CD4-positive, alpha-beta T cell treated with Interleukin-12 subunit alpha and Interleukin-12 subunit beta, for 1 hour (primary cell): Measurements from ENCODE around the gene KLF6.
"Not testable (repeated sequence)": the region's sequence is repeated elsewhere in the genome, so short reads cannot be mapped to it uniquely, and the experiment has no call there.

Experiments used
- DNase-seq: peaks from one replicate; pipeline ENCODE4 v3.0.0-alpha.2; 2020

Gene KLF6

GRCh38 chr10:3755440-3756359, 29.3 kb downstream of the KLF6 start:
- DNase-seq: no peak

GRCh38 chr10:3754727-3755439, 30.1 kb downstream of the KLF6 start:
- DNase-seq: no peak

- DNase-seq: no peak
Observed at GRCh38 chr10:3750854-3751253, 34.2 kb downstream of the KLF6 start.

DNA sequence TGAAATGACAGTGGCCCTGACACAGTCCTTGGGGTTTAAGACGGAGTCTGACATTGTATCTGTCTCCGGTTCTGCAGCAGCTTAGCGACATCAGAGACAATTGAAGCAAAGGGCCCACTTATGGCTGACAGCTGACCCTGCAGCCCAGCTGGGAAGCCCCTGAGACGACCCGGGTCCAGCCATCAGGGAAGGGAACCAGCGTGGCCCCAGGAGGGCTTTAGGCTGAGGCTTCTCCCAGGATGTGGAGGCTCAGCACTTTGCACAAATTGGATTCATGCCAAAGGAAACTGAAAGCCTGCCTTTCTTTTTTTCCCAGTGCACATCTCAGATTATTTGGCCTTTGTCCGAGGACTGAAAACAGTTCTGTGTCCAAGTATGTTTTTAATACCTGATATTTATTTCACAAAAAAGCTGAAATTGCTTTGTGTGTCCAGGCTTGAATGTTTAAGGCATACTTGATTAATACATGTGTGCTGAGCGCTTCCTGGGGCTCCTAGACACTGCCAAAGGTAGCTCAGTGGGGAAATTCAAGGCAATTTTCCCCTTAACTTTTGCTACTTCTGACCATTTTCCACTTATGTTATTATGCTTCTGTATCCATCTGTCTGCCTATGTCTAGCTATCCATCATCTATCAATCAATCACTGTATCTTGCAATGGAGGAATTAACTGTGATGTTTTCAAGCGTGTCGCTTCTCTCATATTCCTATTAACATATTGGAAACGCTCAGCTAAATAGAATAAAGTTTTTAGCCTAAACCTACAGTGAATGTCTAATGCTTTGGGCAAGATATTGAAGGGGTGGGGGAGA, 34.8 kb downstream of the KLF6 start:
- DNase-seq: no peak

DNA sequence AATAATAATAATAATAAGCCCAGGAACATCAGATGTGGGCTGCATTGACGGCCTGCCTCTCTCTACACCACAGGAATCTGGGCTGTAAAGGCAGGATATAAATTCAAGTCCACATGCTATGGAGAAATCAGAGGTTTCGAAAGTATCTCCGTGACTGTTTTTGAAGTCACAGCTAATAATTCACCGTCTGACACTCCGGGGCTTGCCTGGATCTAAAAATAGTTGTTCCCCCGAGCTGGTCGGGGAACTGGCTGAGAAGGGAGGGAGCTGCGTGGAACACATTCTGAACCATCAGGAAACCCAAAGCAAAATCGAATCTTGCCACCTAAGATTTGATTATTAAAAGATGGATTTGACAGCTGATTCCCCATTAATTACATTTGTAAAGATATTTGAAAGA, 35.4 kb downstream of the KLF6 start:
- DNase-seq: no peak

- no peak for DNase-seq
Observed at GRCh38 chr10:3749011-3749410, 36.0 kb downstream of the KLF6 start.

DNA sequence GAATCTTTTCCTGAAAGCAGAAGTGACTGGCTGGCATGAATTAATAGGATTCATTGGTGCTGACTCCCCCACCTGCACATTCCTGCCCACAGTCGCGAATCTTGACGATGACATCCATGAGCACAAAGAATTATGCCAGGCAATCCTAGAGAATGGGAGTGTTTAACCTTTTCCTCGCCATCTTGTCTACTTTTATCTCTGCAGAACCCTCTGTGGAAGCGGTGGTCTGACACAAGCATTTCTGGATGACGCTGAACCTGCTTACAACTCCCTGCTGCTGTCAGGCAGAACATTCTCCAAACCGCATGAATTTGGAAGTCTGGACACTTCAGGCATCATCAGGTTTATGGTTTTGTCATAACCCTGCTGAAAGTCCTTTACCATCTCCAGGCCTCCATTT, 36.5 kb downstream of the KLF6 start:
- no peak for DNase-seq

GRCh38 chr10:3747984-3748383, 37.0 kb downstream of the KLF6 start:
- no peak for DNase-seq

- DNase-seq: no peak
Observed at GRCh38 chr10:3747248-3747960, 37.6 kb downstream of the KLF6 start.

- no peak for DNase-seq
Observed at GRCh38 chr10:3746634-3747033, 38.4 kb downstream of the KLF6 start.

DNA sequence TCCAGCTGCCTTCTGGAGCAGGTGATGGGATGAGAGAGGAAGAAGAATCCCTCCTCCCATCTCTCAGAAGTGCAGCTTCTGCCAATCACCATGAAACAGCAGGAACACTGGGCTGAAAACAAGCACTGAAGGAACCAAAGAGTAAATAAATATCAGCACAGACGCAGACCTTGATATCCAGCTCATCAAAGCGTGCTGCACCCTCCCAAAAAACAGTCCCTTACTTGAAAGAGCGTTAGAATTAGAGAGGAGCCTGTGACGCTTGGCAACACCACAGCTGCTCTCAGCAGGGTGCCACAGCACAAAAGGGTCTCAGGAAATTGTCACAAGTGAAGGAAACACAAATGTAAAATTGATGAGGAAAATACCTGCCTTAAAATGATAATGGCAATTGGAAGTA, 39.5 kb downstream of the KLF6 start:
- no peak for DNase-seq

GRCh38 chr10:3741688-3742461, 43.1 kb downstream of the KLF6 start:
- no peak for DNase-seq

- no peak for DNase-seq
Observed at GRCh38 chr10:3740157-3740871, 44.7 kb downstream of the KLF6 start.

DNA sequence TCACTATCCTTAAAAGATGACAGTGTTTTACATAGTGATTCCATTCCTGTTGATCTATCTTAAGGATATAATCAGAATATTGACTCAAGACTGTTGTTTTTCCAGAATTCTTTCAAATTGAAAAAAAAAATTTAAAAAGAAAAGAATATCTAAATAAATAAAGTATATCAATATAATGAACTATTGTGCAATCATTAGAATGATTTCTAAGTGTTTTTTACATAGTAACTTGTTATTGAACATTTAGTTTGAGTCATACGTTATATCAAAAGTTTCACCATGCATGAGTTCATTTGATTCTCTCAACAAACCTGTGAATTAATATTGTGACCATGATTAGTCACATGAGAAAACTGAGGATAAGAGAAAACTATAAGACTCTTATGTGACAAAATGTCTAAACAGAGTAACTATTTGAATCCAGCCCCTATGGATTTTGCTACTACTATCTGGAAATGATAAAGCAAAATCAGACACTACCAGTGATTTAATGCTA, 46.1 kb downstream of the KLF6 start:
- no peak for DNase-seq

GRCh38 chr10:3737864-3738263, 47.1 kb downstream of the KLF6 start:
- no peak for DNase-seq

DNA sequence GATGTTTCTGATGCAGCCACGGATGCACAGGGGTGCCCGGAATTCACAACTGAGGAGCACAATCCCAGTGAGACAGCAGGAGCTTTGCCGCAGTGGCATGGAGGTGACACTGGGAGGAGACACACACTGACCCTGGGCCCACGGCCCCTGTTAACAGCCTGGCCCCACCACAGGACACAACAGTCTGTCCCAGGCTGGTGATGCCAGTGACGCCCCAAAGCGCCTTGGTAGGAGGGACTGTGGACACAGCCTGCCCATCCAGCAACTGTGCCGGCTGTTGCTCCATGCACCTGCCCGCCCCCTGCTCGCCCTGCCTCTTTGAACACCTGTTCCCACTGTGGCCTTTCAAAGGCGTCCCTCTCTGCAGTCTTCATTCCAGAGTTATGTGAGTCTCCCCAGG, 49.8 kb downstream of the KLF6 start:
- no peak for DNase-seq

DNA sequence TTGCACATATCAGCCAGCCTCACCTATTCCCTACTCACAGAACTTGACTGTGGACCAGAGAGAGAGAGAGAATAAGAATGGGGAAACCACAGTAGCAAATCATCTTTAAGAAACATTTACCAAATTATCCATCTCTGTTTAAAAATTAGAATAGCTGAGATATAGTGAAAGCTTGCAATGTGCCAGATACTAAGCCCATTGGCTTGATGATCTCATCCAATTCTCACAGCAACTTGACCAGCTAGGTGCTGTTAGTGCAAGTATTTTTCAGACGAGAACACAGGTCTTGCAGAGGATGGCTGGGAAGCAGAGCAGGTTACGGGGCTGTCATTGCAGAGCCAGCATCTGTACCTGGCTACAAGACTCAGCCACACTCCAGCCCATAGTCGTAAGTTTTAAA, 50.9 kb downstream of the KLF6 start:
- DNase-seq: no peak

- DNase-seq: not testable (repeated sequence)
Observed at GRCh38 chr10:3732183-3732582, 52.8 kb downstream of the KLF6 start.

DNA sequence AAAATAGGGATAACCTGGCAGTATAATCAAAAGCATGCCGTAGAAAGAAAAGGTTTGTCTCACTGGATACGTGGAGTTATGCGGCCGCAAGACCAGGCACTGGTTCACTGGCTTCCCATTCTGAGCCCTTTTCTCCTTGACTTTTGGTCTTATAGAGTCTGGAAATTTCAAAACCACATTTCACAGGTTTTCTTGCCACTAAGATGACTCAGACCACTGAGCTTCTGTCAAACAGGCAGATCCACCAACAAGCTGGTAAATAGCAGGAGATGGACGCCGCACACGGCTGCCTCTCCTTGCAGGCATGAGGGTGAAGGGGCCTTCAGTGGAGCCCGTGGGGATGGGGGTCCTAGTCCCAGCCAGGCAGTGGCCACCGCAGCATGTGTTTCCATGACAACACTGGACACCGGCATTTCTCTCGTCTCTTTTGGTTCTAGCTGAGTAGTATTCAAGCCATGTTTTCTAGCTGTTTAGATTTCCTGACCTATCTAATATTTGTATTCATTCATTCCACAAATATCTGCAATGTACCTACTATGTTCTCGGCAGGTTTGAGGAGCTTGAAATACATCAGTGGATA, 55.5 kb downstream of the KLF6 start:
- no peak for DNase-seq

GRCh38 chr10:3728563-3728962, 56.4 kb downstream of the KLF6 start:
- DNase-seq: no peak

GRCh38 chr10:3727268-3727667, 57.7 kb downstream of the KLF6 start:
- no peak for DNase-seq
